GM21717 (cell line): ENCODE data around the gene TMC4.
A peak's percentile ranks its signal among the peaks of the same experiment; 100 is the strongest.
"Not testable (repeated sequence)": the region's sequence is repeated elsewhere in the genome, so short reads cannot be mapped to it uniquely, and the experiment has no call there.

Source experiments
- ATAC-seq: cut with Tn5 transposase; IDR thresholded peaks from one replicate; pipeline ENCODE4 v1.9.1; 2021; ENCODE audit warnings: mild to moderate bottlenecking, moderate library complexity; ENCODE audit not compliant: unreplicated experiment

The TMC4 gene, protein sequence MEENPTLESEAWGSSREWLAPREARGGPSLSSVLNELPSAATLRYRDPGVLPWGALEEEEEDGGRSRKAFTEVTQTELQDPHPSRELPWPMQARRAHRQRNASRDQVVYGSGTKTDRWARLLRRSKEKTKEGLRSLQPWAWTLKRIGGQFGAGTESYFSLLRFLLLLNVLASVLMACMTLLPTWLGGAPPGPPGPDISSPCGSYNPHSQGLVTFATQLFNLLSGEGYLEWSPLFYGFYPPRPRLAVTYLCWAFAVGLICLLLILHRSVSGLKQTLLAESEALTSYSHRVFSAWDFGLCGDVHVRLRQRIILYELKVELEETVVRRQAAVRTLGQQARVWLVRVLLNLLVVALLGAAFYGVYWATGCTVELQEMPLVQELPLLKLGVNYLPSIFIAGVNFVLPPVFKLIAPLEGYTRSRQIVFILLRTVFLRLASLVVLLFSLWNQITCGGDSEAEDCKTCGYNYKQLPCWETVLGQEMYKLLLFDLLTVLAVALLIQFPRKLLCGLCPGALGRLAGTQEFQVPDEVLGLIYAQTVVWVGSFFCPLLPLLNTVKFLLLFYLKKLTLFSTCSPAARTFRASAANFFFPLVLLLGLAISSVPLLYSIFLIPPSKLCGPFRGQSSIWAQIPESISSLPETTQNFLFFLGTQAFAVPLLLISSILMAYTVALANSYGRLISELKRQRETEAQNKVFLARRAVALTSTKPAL

DNA sequence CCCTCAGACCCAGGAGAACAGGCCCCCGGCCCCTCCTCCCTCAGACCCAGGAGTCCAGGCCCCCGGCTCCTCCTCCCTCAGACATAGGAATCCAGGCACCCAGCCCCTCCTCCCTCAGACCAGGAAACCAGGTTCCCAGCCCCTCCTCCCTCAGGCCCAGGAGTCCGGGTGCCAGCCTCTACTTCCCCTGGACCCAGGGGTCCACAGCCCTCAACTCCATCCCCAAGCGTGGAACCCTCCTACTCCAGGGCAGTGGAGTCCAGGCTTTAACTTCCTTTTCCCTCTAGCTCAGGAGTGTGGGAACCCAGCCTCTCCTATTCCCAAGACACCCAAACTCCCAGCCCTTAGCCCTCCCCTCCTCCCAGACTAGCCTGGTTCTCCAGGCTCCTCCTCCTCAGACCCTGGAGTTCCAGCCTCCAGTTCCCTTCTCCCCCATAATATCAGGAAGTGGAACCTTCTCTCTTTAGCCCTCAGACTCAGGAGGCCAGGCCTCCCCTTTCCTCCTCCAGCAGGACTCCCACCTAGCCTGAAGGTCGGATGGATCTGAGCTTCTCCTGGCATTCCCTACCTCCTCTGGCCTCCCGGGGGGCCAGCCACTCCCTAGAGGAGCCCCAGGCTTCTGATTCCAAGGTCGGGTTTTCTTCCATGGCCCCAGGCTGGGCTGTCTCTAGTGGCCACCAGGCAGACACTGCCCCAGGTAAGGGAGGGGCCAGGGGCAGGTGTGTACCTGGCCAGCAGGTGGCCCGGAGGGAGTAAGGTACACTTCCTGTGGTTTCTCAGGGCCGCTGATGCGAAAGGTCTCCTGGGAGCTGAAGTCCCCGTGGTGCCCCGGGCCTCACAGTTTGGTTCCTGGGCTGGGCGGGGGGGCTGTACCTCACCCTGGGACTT, at the start of gene TMC4:
TSS of gene TMC4 (minus strand) at position 690 of the 888 bp plus-strand sequence. CDS start at position 647, 43 bp downstream.
- no peak for ATAC-seq

DNA sequence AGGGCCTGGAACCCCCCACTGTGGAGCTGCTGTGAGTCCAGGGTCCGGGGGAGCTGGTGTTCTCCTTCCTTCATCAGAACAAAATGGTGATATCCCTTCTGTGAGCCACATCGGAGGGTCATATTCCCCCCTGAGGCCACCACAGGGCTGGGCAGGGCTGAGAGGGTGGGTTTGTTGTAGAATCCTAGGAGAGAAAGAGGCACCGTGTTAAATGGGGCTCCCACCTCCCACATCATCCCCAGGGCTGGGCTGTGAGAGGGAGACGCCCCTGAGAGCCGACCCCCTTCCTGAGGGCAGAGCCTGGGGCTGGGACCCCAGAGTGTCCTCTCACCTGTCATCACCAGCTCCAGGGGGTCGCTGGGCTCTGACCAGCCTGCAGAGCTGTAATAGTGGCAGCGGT, 49.0 kb upstream of the TMC4 start:
- ATAC-seq, result not testable (repeated sequence)

GRCh38 chr19:54219702-54220101, 46.7 kb upstream of the TMC4 start:
- not testable (repeated sequence) for ATAC-seq

DNA sequence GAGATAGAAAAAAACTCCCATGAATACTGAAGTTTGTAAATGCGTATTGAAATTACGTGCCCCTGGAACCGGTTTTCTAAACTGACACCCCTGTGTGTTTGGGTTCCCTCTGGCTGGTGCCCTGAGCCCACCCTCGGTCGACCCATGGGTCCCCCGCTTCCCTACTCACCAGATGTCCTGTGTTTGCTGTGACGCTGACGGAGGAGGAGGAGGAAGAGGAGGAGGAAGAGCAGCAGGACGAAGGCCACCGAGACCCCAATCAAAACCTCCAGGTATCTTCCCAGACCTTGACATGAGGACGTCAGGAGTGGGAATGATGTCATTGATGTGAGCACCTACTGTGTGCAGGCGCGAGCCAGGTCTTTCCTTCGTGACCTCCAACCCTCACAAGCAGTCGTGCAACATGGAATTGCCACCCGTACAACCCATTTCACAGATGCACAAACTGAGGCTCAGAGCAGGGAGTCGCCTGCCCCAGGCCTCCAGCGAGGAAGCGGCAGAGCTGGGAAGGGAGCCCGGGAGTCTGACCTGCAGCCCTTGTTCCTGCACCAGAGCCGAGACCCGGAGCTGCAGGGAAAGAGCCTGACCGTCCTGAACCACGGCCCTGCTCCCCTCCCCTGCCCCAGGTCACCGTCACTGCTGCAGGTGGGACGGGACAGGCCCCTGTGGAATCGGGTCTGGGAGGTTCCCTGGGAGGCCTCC, 46.2 kb upstream of the TMC4 start:
- no peak for ATAC-seq

- no peak for ATAC-seq
Measured at GRCh38 chr19:54218259-54218658, 45.3 kb upstream of the TMC4 start.

GRCh38 chr19:54217517-54218247, 44.7 kb upstream of the TMC4 start:
- ATAC-seq, result not testable (repeated sequence)

GRCh38 chr19:54216869-54217268, 43.9 kb upstream of the TMC4 start:
- ATAC-seq, result no peak

- ATAC-seq, result not testable (repeated sequence)
Measured at GRCh38 chr19:54214734-54215133, 41.8 kb upstream of the TMC4 start.

GRCh38 chr19:54214217-54214616, 41.3 kb upstream of the TMC4 start:
- not testable (repeated sequence) for ATAC-seq

DNA sequence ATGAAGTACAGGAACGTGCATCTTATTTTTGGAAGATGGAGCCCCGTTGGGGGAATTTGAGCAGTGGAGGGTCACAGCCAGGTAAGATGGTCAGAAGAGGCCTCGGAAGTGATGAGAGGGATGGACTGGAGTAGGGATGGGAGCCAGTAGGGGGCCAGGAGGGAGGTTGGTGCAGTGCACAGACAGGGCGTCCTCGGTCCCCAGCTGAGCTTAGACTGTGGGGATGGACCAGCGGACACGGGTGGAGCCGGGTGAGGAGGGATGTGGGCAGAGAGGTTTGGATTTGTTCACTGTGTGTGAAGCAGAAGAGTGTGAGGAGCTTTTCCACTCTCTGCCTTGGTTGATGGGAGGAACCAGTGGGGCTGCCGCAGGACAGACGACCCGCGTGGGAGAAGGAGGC, 38.3 kb upstream of the TMC4 start:
- ATAC-seq, result no peak

DNA sequence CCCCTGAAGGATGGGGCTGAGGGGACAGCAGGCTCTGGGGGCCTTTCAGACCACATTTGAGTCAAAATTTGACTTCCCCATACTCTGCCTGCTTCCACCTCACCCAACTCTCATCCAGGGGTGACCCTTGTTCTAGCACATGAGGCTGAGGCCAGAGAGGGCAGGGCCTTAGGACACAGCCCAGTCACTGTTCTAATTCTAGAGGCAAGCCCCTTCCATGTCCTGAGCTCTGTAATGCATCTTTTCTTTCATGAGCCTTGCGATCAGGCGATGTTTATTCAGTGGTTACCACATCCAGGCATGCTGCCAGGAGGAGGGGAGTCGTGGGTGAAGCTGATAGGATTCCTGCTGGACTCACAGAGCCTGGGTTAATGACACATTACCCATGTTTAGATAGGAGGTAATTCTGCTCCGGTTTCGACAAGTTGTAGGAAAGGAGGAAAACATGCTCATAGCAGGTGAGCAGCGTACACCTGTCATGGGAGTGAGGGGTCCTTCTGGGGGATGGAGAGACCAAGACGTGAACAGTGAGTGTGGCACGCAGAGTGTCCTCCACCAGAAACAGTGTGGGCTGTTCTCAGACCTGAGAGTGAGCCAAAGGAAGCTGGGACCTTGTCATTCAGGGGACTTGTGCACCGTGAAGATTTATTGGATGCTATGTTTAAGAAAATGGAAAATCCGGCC, 37.0 kb upstream of the TMC4 start:
- ATAC-seq, result no peak

DNA sequence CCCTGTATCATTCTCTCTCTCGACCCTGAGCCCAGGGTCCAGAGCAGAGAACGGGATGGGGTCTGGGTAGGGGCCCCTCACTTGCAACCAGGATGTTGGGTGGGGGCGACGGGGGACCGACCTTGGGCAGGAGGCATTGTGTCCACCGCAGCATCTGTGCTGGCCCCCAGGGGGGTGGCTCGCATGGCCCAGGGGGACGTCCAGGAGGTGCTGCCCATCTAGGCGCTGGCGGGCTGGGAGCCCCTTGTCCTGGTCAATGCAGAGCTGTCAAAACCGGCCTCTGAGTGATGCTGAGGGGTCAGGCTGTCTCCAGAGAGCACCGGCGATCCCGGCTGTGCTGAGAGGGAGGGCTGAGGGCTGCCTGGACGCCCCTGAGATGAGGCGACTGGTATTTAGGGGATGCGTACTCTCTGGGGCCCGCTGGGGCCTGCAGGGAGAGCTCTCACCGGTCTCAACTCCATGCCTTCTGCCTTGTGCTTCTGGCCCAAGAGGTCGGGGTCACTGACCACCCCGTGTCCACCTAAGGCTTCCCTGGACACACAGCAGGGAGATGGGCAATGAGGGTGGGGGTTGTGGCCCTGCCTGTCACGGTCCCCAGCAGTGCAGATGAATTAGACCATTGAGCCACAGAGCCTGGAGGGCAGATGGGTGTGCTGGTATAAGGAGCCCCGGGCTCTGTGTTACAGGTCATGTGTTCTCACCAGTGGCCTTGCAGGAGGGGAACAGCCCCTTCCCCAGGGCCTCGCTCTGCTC, 36.3 kb upstream of the TMC4 start:
- ATAC-seq, result no peak

DNA sequence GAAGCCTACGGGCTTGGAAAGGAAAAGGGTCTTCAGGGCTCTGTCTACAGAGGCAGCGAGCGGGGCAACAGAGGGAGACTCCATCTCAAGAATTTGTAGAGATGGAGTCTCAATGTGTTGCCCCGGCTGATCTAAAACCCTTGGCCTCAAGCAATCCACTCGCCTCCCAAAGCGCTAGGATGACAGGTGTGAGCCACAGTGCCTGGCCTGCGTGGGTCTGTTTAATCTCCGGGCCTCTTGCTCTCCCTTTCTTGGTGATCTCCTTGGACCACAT, 35.8 kb upstream of the TMC4 start:
- no peak for ATAC-seq

- ATAC-seq, result peak; percentile 37
Measured at GRCh38 chr19:54207983-54208783, 35.2 kb upstream of the TMC4 start.

DNA sequence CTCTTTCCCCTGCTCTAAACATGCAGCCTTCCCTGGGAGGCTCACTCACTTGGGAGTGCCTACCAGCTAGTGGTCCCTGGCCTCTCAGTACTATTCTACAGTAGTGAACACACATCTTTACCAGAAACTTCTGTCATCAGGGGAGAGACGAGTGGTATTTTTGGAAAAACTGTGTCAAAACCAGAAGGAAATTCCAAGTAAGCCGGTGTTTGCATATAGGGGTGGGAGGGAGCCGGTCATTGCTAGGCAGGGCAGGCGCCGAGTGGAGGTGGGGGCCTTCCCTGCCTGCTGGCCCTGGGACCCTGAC, 34.7 kb upstream of the TMC4 start:
- peak; percentile 4 for ATAC-seq

DNA sequence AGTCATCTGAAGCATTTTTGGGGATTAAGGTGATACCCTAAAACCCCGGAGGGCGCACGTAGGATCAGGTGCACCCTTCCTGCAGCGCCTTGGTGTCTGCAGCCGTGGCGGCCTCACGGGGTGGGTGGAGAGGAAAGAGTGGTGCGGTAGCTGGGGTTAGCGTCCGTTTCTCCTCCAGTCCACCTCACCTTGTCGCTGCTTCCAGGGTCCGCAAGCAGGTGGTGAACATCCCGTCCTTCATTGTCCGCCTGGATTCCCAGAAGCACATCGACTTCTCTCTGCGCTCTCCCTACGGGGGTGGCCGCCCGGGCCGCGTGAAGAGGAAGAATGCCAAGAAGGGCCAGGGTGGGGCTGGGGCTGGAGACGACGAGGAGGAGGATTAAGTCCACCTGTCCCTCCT, 34.2 kb upstream of the TMC4 start:
- ATAC-seq, result not testable (repeated sequence)

DNA sequence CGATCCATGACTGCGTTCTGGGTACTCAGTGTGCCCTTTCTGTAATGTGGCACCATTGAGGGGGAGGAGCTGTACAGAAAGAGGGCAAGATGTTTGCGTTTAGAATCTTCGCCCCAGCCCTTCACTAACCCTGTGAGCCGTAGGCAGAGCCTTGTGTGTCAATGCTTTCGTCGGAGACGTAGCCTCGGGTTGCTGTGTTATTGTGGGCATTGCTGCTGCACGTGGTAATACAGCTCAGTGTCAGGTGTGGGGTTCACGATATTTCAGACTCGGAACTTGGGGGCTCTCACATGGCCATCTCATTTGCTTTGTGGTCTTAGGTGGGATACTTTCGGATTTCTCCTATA, 33.8 kb upstream of the TMC4 start:
- no peak for ATAC-seq

DNA sequence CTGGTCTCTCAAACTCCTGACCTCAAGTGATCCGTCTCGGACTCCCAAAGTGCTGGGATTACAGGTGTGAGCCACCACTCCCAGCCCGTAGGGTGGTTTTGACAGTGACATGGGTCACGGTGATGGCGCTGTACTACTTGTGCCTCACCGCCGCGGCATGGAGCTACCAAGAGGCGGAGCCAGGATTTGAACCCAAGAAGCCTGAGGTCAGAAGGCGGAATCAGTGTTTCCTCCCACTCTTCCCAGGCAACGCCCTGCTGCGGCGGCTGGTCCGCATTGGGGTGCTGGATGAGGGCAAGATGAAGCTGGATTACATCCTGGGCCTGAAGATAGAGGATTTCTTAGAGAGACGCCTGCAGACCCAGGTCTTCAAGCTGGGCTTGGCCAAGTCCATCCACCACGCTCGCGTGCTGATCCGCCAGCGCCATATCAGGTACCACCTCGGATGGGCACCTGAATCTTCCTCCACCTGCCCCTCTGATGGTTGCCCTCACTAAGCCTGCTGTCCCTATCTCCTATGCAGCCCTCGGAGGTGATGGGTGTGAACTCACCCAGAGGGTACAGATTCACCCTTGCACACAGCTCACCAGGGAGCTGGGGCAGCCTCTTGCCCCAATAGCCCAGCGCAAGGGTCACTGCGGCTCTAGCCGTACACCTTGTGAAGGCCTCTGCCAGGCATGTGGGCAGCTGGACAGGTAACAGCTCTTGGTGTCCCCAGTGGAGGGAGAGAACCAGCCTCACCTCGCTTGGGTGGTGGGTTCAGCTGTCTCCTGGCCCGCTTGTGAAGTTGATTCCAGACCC, 33.3 kb upstream of the TMC4 start:
- no peak for ATAC-seq
